ENCODE measurements around the gene F8.

DNA sequence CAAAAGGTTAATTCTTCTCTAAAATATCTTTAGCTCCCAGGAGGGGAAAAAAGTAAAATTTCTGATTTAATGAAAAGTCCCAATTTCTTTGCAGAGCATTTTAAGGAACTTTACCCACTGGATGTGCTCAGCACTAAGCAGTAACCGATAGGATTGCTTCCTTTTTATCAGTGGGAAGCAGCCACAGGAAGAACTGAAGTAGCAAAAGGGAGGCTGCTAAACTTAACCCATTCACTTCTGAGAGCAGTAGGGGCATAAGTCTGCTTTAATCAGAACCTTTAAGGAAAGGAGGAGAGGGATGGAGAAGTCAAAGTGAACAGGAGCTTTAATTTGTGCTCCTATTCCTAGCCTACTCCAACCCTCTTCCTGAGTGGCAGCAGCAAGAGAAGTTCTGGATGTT is at the start of gene F8:
- TF ChIP-seq, protein P1, sequence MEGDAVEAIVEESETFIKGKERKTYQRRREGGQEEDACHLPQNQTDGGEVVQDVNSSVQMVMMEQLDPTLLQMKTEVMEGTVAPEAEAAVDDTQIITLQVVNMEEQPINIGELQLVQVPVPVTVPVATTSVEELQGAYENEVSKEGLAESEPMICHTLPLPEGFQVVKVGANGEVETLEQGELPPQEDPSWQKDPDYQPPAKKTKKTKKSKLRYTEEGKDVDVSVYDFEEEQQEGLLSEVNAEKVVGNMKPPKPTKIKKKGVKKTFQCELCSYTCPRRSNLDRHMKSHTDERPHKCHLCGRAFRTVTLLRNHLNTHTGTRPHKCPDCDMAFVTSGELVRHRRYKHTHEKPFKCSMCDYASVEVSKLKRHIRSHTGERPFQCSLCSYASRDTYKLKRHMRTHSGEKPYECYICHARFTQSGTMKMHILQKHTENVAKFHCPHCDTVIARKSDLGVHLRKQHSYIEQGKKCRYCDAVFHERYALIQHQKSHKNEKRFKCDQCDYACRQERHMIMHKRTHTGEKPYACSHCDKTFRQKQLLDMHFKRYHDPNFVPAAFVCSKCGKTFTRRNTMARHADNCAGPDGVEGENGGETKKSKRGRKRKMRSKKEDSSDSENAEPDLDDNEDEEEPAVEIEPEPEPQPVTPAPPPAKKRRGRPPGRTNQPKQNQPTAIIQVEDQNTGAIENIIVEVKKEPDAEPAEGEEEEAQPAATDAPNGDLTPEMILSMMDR (conservative IDR thresholded peaks at IDR 0.05; ENCODE audit: low read length): no peak
- no peak for TF ChIP-seq EZH2phosphoT487 (IDR thresholded peaks at IDR 0.05; ENCODE audit: borderline replicate concordance)
